ENCODE results near the gene SLC38A9.

DNA sequence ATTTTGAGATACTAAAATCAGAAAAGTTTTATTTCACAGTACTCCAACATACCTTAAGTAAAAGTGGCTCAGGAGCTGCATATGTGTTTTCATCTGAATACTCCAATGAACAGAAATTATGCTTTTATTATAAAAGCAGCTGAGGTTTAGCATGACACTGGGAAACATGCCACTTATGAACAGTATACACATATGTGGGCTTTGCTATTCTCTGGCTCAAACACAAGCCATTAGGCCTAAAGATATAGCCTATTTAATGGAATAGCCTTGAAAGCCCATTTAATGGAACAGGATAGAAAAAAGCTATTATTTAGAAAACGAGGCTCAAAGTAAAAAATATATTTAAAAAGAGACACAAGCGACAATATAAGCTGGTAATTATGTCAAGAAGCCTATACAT lies 74.1 kb downstream of the SLC38A9 start:
- TF ChIP-seq, protein P1, sequence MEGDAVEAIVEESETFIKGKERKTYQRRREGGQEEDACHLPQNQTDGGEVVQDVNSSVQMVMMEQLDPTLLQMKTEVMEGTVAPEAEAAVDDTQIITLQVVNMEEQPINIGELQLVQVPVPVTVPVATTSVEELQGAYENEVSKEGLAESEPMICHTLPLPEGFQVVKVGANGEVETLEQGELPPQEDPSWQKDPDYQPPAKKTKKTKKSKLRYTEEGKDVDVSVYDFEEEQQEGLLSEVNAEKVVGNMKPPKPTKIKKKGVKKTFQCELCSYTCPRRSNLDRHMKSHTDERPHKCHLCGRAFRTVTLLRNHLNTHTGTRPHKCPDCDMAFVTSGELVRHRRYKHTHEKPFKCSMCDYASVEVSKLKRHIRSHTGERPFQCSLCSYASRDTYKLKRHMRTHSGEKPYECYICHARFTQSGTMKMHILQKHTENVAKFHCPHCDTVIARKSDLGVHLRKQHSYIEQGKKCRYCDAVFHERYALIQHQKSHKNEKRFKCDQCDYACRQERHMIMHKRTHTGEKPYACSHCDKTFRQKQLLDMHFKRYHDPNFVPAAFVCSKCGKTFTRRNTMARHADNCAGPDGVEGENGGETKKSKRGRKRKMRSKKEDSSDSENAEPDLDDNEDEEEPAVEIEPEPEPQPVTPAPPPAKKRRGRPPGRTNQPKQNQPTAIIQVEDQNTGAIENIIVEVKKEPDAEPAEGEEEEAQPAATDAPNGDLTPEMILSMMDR (IDR thresholded peaks at IDR 0.05; ENCODE audit: low read length), result no peak
- no peak for TF ChIP-seq EZH2 (optimal IDR thresholded peaks at IDR 0.05; ENCODE audit: low read depth, low read length)
